Activated naive CD8-positive, alpha-beta T cell treated with anti-CD3 and anti-CD28 coated beads, Interleukin-2, amount 10 ng/mL, durations not matched to agents 7 days and 5 days (primary cell): Measurements from ENCODE around the gene PHYH. TPM values are rescaled to one million over a fixed set of nuclear protein-coding genes. Genes with fewer than 3 reads are reported as not detected.
"Not testable (repeated sequence)": the region's sequence is repeated elsewhere in the genome, so short reads cannot be mapped to it uniquely, and the experiment has no call there.

ENCODE experiments used
- ATAC-seq: fragments of 150-1000 bp; cut with Tn5 transposase; one replicate; pipeline ENCODE4 v1.10.0; 2021; ENCODE audit warnings: low read depth, moderate library complexity
- POLR2A ChIA-PET: fragments of 350-600 bp; sonication (Branson Sonifier 250); formaldehyde crosslinking; loops from one replicate; lab custom pipeline; 2021; ENCODE audit warnings: antibody characterized with exemption; lab: Charles Lee
- DNase-seq: peaks from one replicate; pipeline ENCODE4 v3.0.0; 2021
- H3K27ac Mint-ChIP-seq: one replicate; pipeline ENCODE4 v1.8.0; 2022; ENCODE audit warnings: mild to moderate bottlenecking, mixed read lengths
- H3K27me3 Mint-ChIP-seq: one replicate; pipeline ENCODE4 v1.8.0; 2022; ENCODE audit warnings: mild to moderate bottlenecking, moderate library complexity, mixed read lengths
- H3K36me3 Mint-ChIP-seq: one replicate; pipeline ENCODE4 v1.8.0; 2021; ENCODE audit warnings: mild to moderate bottlenecking, mixed read lengths
- H3K4me1 Mint-ChIP-seq: one replicate; pipeline ENCODE4 v1.8.0; 2021; ENCODE audit warnings: mixed read lengths
- H3K4me3 Mint-ChIP-seq: one replicate; pipeline ENCODE4 v1.8.0; 2022; ENCODE audit warnings: mild to moderate bottlenecking, moderate library complexity, mixed read lengths
- H3K9me3 Mint-ChIP-seq: one replicate; pipeline ENCODE4 v1.8.0; 2021; ENCODE audit warnings: mixed read lengths
- total RNA-seq, 2 experiments: library from RNA; stranded (reverse); gene quantifications; one replicate each; pipeline ENCODE4 v1.2.3, GENCODE V29; 2021

PHYH gene
- total RNA-seq, 2 experiments from 2014 or later, result 15.1 to 16.0 TPM

GRCh38 chr10:13282348-13282747, 17.5 kb downstream of the PHYH start:
- H3K9me3 Mint-ChIP-seq, POLR2A ChIA-PET, H3K36me3 Mint-ChIP-seq, H3K27ac Mint-ChIP-seq, H3K27me3 Mint-ChIP-seq, ATAC-seq, H3K4me3 Mint-ChIP-seq, DNase-seq, H3K4me1 Mint-ChIP-seq: not testable (repeated sequence)

- POLR2A ChIA-PET, result no interaction called here
- H3K4me3 Mint-ChIP-seq, result no peak overlapping the region
- no peaks in the 10 kb centered on the region for H3K4me1 Mint-ChIP-seq
- H3K36me3 Mint-ChIP-seq, result peaks cover 1% of the 10 kb centered on the region
- H3K9me3 Mint-ChIP-seq, result no peaks in the 10 kb centered on the region
- ATAC-seq, result no peak
- H3K27ac Mint-ChIP-seq, result no peak overlapping the region
- H3K27me3 Mint-ChIP-seq, result no peaks in the 10 kb centered on the region
- DNase-seq, result no peak
These were observed 23.0 kb downstream of the PHYH start for GRCh38 chr10:13276749-13277365.

GRCh38 chr10:13276146-13276545, 23.7 kb downstream of the PHYH start:
- H3K4me1 Mint-ChIP-seq, H3K27me3 Mint-ChIP-seq, DNase-seq, H3K27ac Mint-ChIP-seq, POLR2A ChIA-PET, ATAC-seq, H3K9me3 Mint-ChIP-seq, H3K36me3 Mint-ChIP-seq, H3K4me3 Mint-ChIP-seq: not testable (repeated sequence)

- POLR2A ChIA-PET, result interaction anchor here (0.9 to 1.6 kb wide), 2 partner anchors 28 to 30 kb away, joined by 3 to 6 read pairs; partner anchors contain the start of gene PHYH
- Mint-ChIP-seq H3K27ac (no peak overlapping the region), H3K4me3 (no peak overlapping the region)
These were observed 27.7 kb downstream of the PHYH start for GRCh38 chr10:13272164-13272571.

GRCh38 chr10:13271552-13272163, 28.2 kb downstream of the PHYH start:
- POLR2A ChIA-PET, result interaction anchor here (0.9 kb wide), 1 partner anchor 28 kb away, joined by 3 read pairs; the partner anchor contains the start of gene PHYH
- H3K27me3 Mint-ChIP-seq, result no peaks in the 10 kb centered on the region
- H3K4me3 Mint-ChIP-seq, result no peak overlapping the region
- DNase-seq (peak; percentile 53), ATAC-seq (peak; percentile 70)
- no peaks in the 10 kb centered on the region for H3K36me3 Mint-ChIP-seq
- no peaks in the 10 kb centered on the region for H3K9me3 Mint-ChIP-seq
- H3K27ac Mint-ChIP-seq, result no peak overlapping the region
- H3K4me1 Mint-ChIP-seq, result peaks cover 3% of the 10 kb centered on the region

More at GRCh38 chr10:13272164-13272571, 27.7 kb downstream of the PHYH start:
- no peaks in the 10 kb centered on the region for H3K9me3 Mint-ChIP-seq
- peaks cover 2% of the 10 kb centered on the region for H3K4me1 Mint-ChIP-seq
- DNase-seq, result no peak
- H3K27me3 Mint-ChIP-seq, result no peaks in the 10 kb centered on the region
- no peak for ATAC-seq
- no peaks in the 10 kb centered on the region for H3K36me3 Mint-ChIP-seq

- Mint-ChIP-seq H3K9me3 (no peaks in the 10 kb centered on the region), H3K4me1 (peaks cover 7% of the 10 kb centered on the region), H3K27me3 (peaks cover 1% of the 10 kb centered on the region), H3K27ac (no peak overlapping the region), H3K4me3 (no peak overlapping the region), H3K36me3 (no peaks in the 10 kb centered on the region)
- ATAC-seq, result no peak
- POLR2A ChIA-PET, result no interaction called here
- DNase-seq, result no peak
These were observed 28.9 kb downstream of the PHYH start for GRCh38 chr10:13270877-13271551.

GRCh38 chr10:13268841-13269240, 31.0 kb downstream of the PHYH start:
- POLR2A ChIA-PET, result no interaction called here
- Mint-ChIP-seq H3K36me3 (no peaks in the 10 kb centered on the region), H3K9me3 (no peaks in the 10 kb centered on the region), H3K27me3 (peaks cover 4% of the 10 kb centered on the region), H3K4me1 (peaks cover 10% of the 10 kb centered on the region), H3K4me3 (no peak overlapping the region), H3K27ac (no peak overlapping the region)
- no peak for DNase-seq
- ATAC-seq, result no peak

- ATAC-seq, result no peak
- H3K36me3 Mint-ChIP-seq, result no peaks in the 10 kb centered on the region
- POLR2A ChIA-PET, result no interaction called here
- peaks cover 4% of the 10 kb centered on the region for H3K27me3 Mint-ChIP-seq
- no peak for DNase-seq
- no peak overlapping the region for H3K4me3 Mint-ChIP-seq
- H3K4me1 Mint-ChIP-seq, result peaks cover 10% of the 10 kb centered on the region
- no peaks in the 10 kb centered on the region for H3K9me3 Mint-ChIP-seq
- no peak overlapping the region for H3K27ac Mint-ChIP-seq
These were observed 31.6 kb downstream of the PHYH start for GRCh38 chr10:13268310-13268709.

GRCh38 chr10:13263591-13263990, 36.3 kb downstream of the PHYH start:
- Mint-ChIP-seq H3K27ac (no peak overlapping the region), H3K27me3 (peaks cover 11% of the 10 kb centered on the region), H3K9me3 (peaks cover 3% of the 10 kb centered on the region), H3K36me3 (no peaks in the 10 kb centered on the region), H3K4me3 (no peak overlapping the region), H3K4me1 (peaks cover 8% of the 10 kb centered on the region)
- no peak for ATAC-seq
- no peak for DNase-seq
- POLR2A ChIA-PET, result no interaction called here

- H3K9me3 Mint-ChIP-seq, result peaks cover 4% of the 10 kb centered on the region
- POLR2A ChIA-PET, result no interaction called here
- ATAC-seq, result no peak
- H3K4me3 Mint-ChIP-seq, result no peak overlapping the region
- H3K4me1 Mint-ChIP-seq, result peaks cover 8% of the 10 kb centered on the region
- H3K27ac Mint-ChIP-seq, result no peak overlapping the region
- H3K36me3 Mint-ChIP-seq, result no peaks in the 10 kb centered on the region
- H3K27me3 Mint-ChIP-seq, result peaks cover 11% of the 10 kb centered on the region
- DNase-seq, result no peak
These were observed 37.4 kb downstream of the PHYH start for GRCh38 chr10:13262433-13262832.

GRCh38 chr10:13257621-13258140, 42.2 kb downstream of the PHYH start:
- POLR2A ChIA-PET, result no interaction called here
- no peak overlapping the region for H3K27ac Mint-ChIP-seq

GRCh38 chr10:13256627-13257026, 43.2 kb downstream of the PHYH start:
- H3K4me3 Mint-ChIP-seq, result no peak overlapping the region
- H3K27me3 Mint-ChIP-seq, result peaks cover 24% of the 10 kb centered on the region
- ATAC-seq (no peak), DNase-seq (no peak)
- H3K4me1 Mint-ChIP-seq, result no peaks in the 10 kb centered on the region
- H3K36me3 Mint-ChIP-seq, result no peaks in the 10 kb centered on the region
- H3K27ac Mint-ChIP-seq, result no peak overlapping the region
- POLR2A ChIA-PET, result no interaction called here
- peaks cover 1% of the 10 kb centered on the region for H3K9me3 Mint-ChIP-seq

More at GRCh38 chr10:13257621-13258140, 42.2 kb downstream of the PHYH start:
- Mint-ChIP-seq H3K4me3 (no peak overlapping the region), H3K27me3 (peaks cover 27% of the 10 kb centered on the region), H3K4me1 (no peaks in the 10 kb centered on the region), H3K9me3 (peaks cover 4% of the 10 kb centered on the region), H3K36me3 (no peaks in the 10 kb centered on the region)
- no peak for DNase-seq
- no peak for ATAC-seq

- Mint-ChIP-seq H3K27me3 (peaks cover 28% of the 10 kb centered on the region), H3K4me3 (no peak overlapping the region), H3K4me1 (no peaks in the 10 kb centered on the region), H3K27ac (no peak overlapping the region), H3K36me3 (no peaks in the 10 kb centered on the region), H3K9me3 (peaks cover 1% of the 10 kb centered on the region)
- ATAC-seq, result no peak
- DNase-seq, result no peak
- POLR2A ChIA-PET, result no interaction called here
These were observed 46.1 kb downstream of the PHYH start for GRCh38 chr10:13253726-13254125.
